Measurements from ENCODE around the gene ROBO1. TPM values are rescaled to one million over a fixed set of nuclear protein-coding genes. Genes with fewer than 3 reads are reported as not detected.

The ROBO1 gene
- total and polyA plus RNA-seq, 4 donors = 1.0 to 30.3 (median 3.9) TPM

GRCh38 chr3:79415356-79415755 lies 352.4 kb downstream of the ROBO1 start:
- 83% methylated on average over 3 of the region's 3 CpGs for WGBS
- H3K27ac ChIP-seq (ENCODE audit: low read depth in 1 of 2, low read length in 2 of 2) = no peak overlapping the region

GRCh38 chr3:79414806-79415205 lies 353.0 kb downstream of the ROBO1 start:
- 49% methylated on average over 3 of the region's 3 CpGs for WGBS
- TF ChIP-seq HNF4A (conservative IDR thresholded peaks at IDR 0.05) (peak; percentile 54 to 58), FOXA2 (IDR thresholded peaks at IDR 0.05) (no peak), ATF3 (IDR thresholded peaks at IDR 0.05) (peak; percentile 46), JUND (IDR thresholded peaks at IDR 0.05) (peak; percentile 20 to 55), SP1 (IDR thresholded peaks at IDR 0.05) (peak; percentile 43), GABPA (IDR thresholded peaks at IDR 0.05 in 1 of 2, conservative IDR thresholded peaks at IDR 0.05 in 1 of 2) (no peak), NR2F2 (IDR thresholded peaks at IDR 0.05) (no peak), HNF4G (IDR thresholded peaks at IDR 0.05) (no peak), TAF1 (conservative IDR thresholded peaks at IDR 0.05) (no peak), REST (IDR thresholded peaks at IDR 0.05) (no peak), FOXA1 (IDR thresholded peaks at IDR 0.05) (no peak), MAX (IDR thresholded peaks at IDR 0.05) (peak; percentile 28), YY1 (IDR thresholded peaks at IDR 0.05) (peak; percentile 45), CTCF (IDR thresholded peaks at IDR 0.05; ENCODE audit: low read depth, low read length, missing input control) (no peak), RAD21 (IDR thresholded peaks at IDR 0.05) (peak in 1 of 2 donors; percentile 13), ZBTB33 (IDR thresholded peaks at IDR 0.05) (no peak), RXRA (IDR thresholded peaks at IDR 0.05) (peak; percentile 21 to 24), EGR1 (IDR thresholded peaks at IDR 0.05; ENCODE audit: low read depth in 2 of 2) (no peak)
- Histone ChIP-seq H3K9ac (ENCODE audit: low read depth in 1 of 2, low read length in 2 of 2) (no peak overlapping the region), H3K36me3 (ENCODE audit: control insufficient read depth in 4 of 4, insufficient read depth in 3 of 4, low read depth in 1 of 4, low read length in 3 of 4) (no peaks in the 10 kb centered on the region), H3K27me3 (ENCODE audit: control insufficient read depth in 4 of 4, insufficient read depth in 4 of 4, low read length in 3 of 4) (no peaks in the 10 kb centered on the region), H3K9me3 (ENCODE audit: control insufficient read depth in 4 of 4, low read length in 3 of 4) (no peaks in the 10 kb centered on the region), H3K27ac (ENCODE audit: low read depth in 1 of 2, low read length in 2 of 2) (peak overlapping the region in 1 of 2 donors; percentile 13), H3K4me1 (ENCODE audit: control insufficient read depth in 4 of 4, insufficient read depth in 4 of 4, low read length in 3 of 4) (peaks cover 2 to 24% (median 12%) of the 10 kb centered on the region in 4 donors), H3K4me3 (ENCODE audit: low read depth in 1 of 3, low read length in 3 of 3) (no peak overlapping the region)
- no peak for DNase-seq (ENCODE audit: low spot score)

More at GRCh38 chr3:79415356-79415755, 352.4 kb downstream of the ROBO1 start:
- DNase-seq (ENCODE audit: low spot score) = no peak
- Histone ChIP-seq H3K36me3 (ENCODE audit: control insufficient read depth in 4 of 4, insufficient read depth in 3 of 4, low read depth in 1 of 4, low read length in 3 of 4) (no peaks in the 10 kb centered on the region), H3K9ac (ENCODE audit: low read depth in 1 of 2, low read length in 2 of 2) (no peak overlapping the region), H3K9me3 (ENCODE audit: control insufficient read depth in 4 of 4, low read length in 3 of 4) (no peaks in the 10 kb centered on the region), H3K27me3 (ENCODE audit: control insufficient read depth in 4 of 4, insufficient read depth in 4 of 4, low read length in 3 of 4) (no peaks in the 10 kb centered on the region), H3K4me3 (ENCODE audit: low read depth in 1 of 3, low read length in 3 of 3) (no peak overlapping the region), H3K4me1 (ENCODE audit: control insufficient read depth in 4 of 4, insufficient read depth in 4 of 4, low read length in 3 of 4) (peaks cover 2 to 19% (median 9%) of the 10 kb centered on the region in 4 donors)
- no peak for TF ChIP-seq SP1 (IDR thresholded peaks at IDR 0.05)
- no peak for TF ChIP-seq YY1 (IDR thresholded peaks at IDR 0.05)
